Right renal cortex interstitium (tissue), 3 donors: ENCODE results near the gene PLA2G10. TPM values are rescaled to one million over a fixed set of nuclear protein-coding genes. Genes with fewer than 3 reads are reported as not detected.
A peak's percentile ranks its signal among the peaks of the same experiment; 100 is the strongest.
"Not testable (repeated sequence)": the region's sequence is repeated elsewhere in the genome, so short reads cannot be mapped to it uniquely, and the experiment has no call there.

Experiments used
- DNase-seq, 3 donors: peaks; one replicate each; pipeline ENCODE4 v3.0.0-alpha.2; 2013; ENCODE audit warnings: low read depth in 3 of 3, low spot score in 2 of 3
- polyA plus RNA-seq, 3 donors: library from polyadenylated mRNA; unstranded; fragments of 120-200 nt; gene quantifications; one replicate each; pipeline ENCODE4 v1.2.1, GENCODE V29; 2013; ENCODE audit not compliant: insufficient read length in 3 of 3

Gene PLA2G10
- polyA plus RNA-seq, 3 donors = 0.21 to 0.57 (median 0.39) TPM

- DNase-seq = no peak
These were observed 26.5 kb downstream of the PLA2G10 start for GRCh38 chr16:14667347-14668266.

GRCh38 chr16:14658063-14658462, 36.0 kb downstream of the PLA2G10 start:
- DNase-seq = no peak

GRCh38 chr16:14652726-14653125, 41.4 kb downstream of the PLA2G10 start:
- DNase-seq = no peak

- no peak for DNase-seq
These were observed 43.5 kb downstream of the PLA2G10 start for GRCh38 chr16:14650629-14651028.

- DNase-seq = no peak
These were observed 44.3 kb downstream of the PLA2G10 start for GRCh38 chr16:14649816-14650215.

- no peak for DNase-seq
These were observed 52.2 kb downstream of the PLA2G10 start for GRCh38 chr16:14641926-14642325.

GRCh38 chr16:14641206-14641605, 52.9 kb downstream of the PLA2G10 start:
- DNase-seq = no peak

GRCh38 chr16:14640538-14640937, 53.6 kb downstream of the PLA2G10 start:
- DNase-seq = no peak

GRCh38 chr16:14636951-14637240, 57.2 kb downstream of the PLA2G10 start:
- DNase-seq = not testable (repeated sequence)

- not testable (repeated sequence) for DNase-seq
These were observed 57.7 kb downstream of the PLA2G10 start for GRCh38 chr16:14636179-14636950.

- no peak for DNase-seq
These were observed 58.5 kb downstream of the PLA2G10 start for GRCh38 chr16:14635395-14636165.

GRCh38 chr16:14634389-14634725, 59.8 kb downstream of the PLA2G10 start:
- no peak for DNase-seq

GRCh38 chr16:14632693-14633569, 61.2 kb downstream of the PLA2G10 start, which contains the start of gene BFAR:
BFAR (plus strand) TSS chr16:14632951; CDS start chr16:14644347, 11,396 bp downstream.
- peak; percentile 85 to 95 (median 89) for DNase-seq

- not testable (repeated sequence) for DNase-seq
These were observed 63.3 kb downstream of the PLA2G10 start for GRCh38 chr16:14630620-14631330.

GRCh38 chr16:14629919-14630619, 64.0 kb downstream of the PLA2G10 start, which contains the start of gene PARN:
PARN (minus strand) TSS chr16:14630260; CDS start chr16:14630125, 135 bp downstream.
- DNase-seq = peak; percentile 87 to 89 (median 88)

GRCh38 chr16:14629612-14629918, 64.5 kb downstream of the PLA2G10 start:
- no peak for DNase-seq

- no peak for DNase-seq
These were observed 65.1 kb downstream of the PLA2G10 start for GRCh38 chr16:14628806-14629611.

- no peak for DNase-seq
These were observed 67.0 kb downstream of the PLA2G10 start for GRCh38 chr16:14627078-14627477.
